Neural cell (in vitro differentiated cells): ENCODE measurements around the gene SSR3. TPM values are rescaled to one million over a fixed set of nuclear protein-coding genes. Genes with fewer than 3 reads are reported as not detected.

Source experiments
- H2AFZ ChIP-seq: fragments of 200-600, 300-800 bp; sonication (generic), shearing (Covaris generic); 2 replicates; pipeline ENCODE4 v1.6.0; 2014; ENCODE audit warnings: low read depth, mild to moderate bottlenecking, antibody characterized with exemption, low read length, moderate library complexity
- H3F3A ChIP-seq: fragments of 200-600 bp; shearing (Covaris generic); 2 replicates; pipeline ENCODE4 v1.6.1; 2016; ENCODE audit warnings: mild to moderate bottlenecking, moderate library complexity, mixed read lengths, antibody characterized with exemption, low read length; ENCODE audit not compliant: insufficient read depth, poor library complexity, severe bottlenecking
- H3K27ac ChIP-seq: fragments of 200-600, 300-800 bp; sonication (generic), shearing (Covaris generic); 2 replicates; pipeline ENCODE4 v1.5.1; 2014; ENCODE audit warnings: mild to moderate bottlenecking, low read length, moderate library complexity
- H3K27me3 ChIP-seq: fragments of 300-800, 200-600 bp; sonication (generic), shearing (Covaris generic); 2 replicates; pipeline ENCODE4 v1.6.0; 2014; ENCODE audit warnings: mild to moderate bottlenecking, low read depth, low read length, moderate library complexity; ENCODE audit not compliant: insufficient read depth
- H3K36me3 ChIP-seq: fragments of 300-800, 200-600 bp; sonication (generic), shearing (Covaris generic); 2 replicates; pipeline ENCODE4 v1.5.1; 2014; ENCODE audit warnings: mild to moderate bottlenecking, antibody characterized with exemption, low read length, moderate library complexity; ENCODE audit not compliant: insufficient read depth
- H3K4me2 ChIP-seq: fragments of 300-800, 200-600 bp; sonication (generic), shearing (Covaris generic); 2 replicates; pipeline ENCODE4 v1.6.0; 2014; ENCODE audit warnings: mild to moderate bottlenecking, low read length
- H3K4me3 ChIP-seq: fragments of 300-800, 200-600 bp; sonication (generic), shearing (Covaris generic); 2 replicates; pipeline ENCODE4 v1.5.1; 2014; ENCODE audit warnings: mild to moderate bottlenecking, low read length, moderate library complexity
- H3K79me2 ChIP-seq: fragments of 200-600 bp; shearing (Covaris generic); replicated peaks from 2 replicates; pipeline ENCODE4 v1.6.0; 2014; ENCODE audit warnings: mild to moderate bottlenecking, low read length, moderate library complexity; ENCODE audit not compliant: insufficient read depth
- H3K9ac ChIP-seq: fragments of 300-800, 200-600 bp; sonication (generic), shearing (Covaris generic); 2 replicates; pipeline ENCODE4 v1.6.1; 2016; ENCODE audit warnings: mild to moderate bottlenecking, low read length, mixed read lengths
- H3K9me2 ChIP-seq: fragments of 200-600 bp; shearing (Covaris generic); 2 replicates; pipeline ENCODE4 v1.6.1; 2016; ENCODE audit warnings: mild to moderate bottlenecking, low read length, mixed read lengths; ENCODE audit not compliant: insufficient read depth
- H3K9me3 ChIP-seq: fragments of 200-600, 300-800 bp; sonication (generic), shearing (Covaris generic); 2 replicates; pipeline ENCODE4 v1.6.1; 2016; ENCODE audit warnings: mild to moderate bottlenecking, mixed run types, low read length, moderate library complexity, mixed read lengths
- H4K20me1 ChIP-seq: fragments of 200-600 bp; shearing (Covaris generic); 2 replicates; pipeline ENCODE4 v1.6.1; 2016; ENCODE audit warnings: mild to moderate bottlenecking, mixed run types; ENCODE audit not compliant: insufficient read depth
- EP300 ChIP-seq: fragments of 450-650 bp; conservative IDR thresholded peaks from 2 replicates; pipeline ENCODE4 v1.6.1; 2014; ENCODE audit warnings: antibody characterized with exemption, mild to moderate bottlenecking, moderate library complexity; ENCODE audit not compliant: poor library complexity, severe bottlenecking
- EZH2 ChIP-seq: fragments of 200-600, 300-800 bp; shearing (Covaris generic), sonication (generic); IDR thresholded peaks from 2 replicates; pipeline ENCODE4 v1.6.1; 2014; ENCODE audit warnings: antibody characterized with exemption, low read length, borderline replicate concordance, mild to moderate bottlenecking; ENCODE audit not compliant: insufficient read depth, poor library complexity, severe bottlenecking
- MXI1 ChIP-seq: fragments of 450-650 bp; conservative IDR thresholded peaks from 2 replicates; pipeline ENCODE4 v1.6.1; 2014; ENCODE audit warnings: antibody characterized with exemption, mild to moderate bottlenecking; ENCODE audit not compliant: poor library complexity, severe bottlenecking
- POLR2AphosphoS5 ChIP-seq: IDR thresholded peaks from 2 replicates; pipeline ENCODE4 v1.6.1; 2012
- RAD21 ChIP-seq: fragments of 450-650 bp; conservative IDR thresholded peaks from 2 replicates; pipeline ENCODE4 v1.6.1; 2014; ENCODE audit warnings: antibody characterized with exemption, mild to moderate bottlenecking, moderate library complexity
- SMC3 ChIP-seq: fragments of 450-650 bp; conservative IDR thresholded peaks from 2 replicates; pipeline ENCODE4 v1.6.1; 2014; ENCODE audit warnings: antibody characterized with exemption, mild to moderate bottlenecking, moderate library complexity; ENCODE audit not compliant: poor library complexity
- TAF1 ChIP-seq: IDR thresholded peaks from 2 replicates; pipeline ENCODE4 v1.6.1; 2012; ENCODE audit warnings: low read depth
- polyA plus RNA-seq: library from polyadenylated mRNA; depleted of rRNA; stranded (reverse); fragments of >200 nt; gene quantifications from 2 replicates; pipeline ENCODE4 v1.2.3, GENCODE V29; 2014
- TF ChIP-seq, protein P1 (sequence below): fragments of 450-650 bp; IDR thresholded peaks from 2 replicates; pipeline ENCODE4 v1.5.1; 2014; ENCODE audit warnings: antibody characterized with exemption, mild to moderate bottlenecking, moderate library complexity; ENCODE audit not compliant: poor library complexity, severe bottlenecking
- TF ChIP-seq, protein P2 (sequence below): IDR thresholded peaks from 2 replicates; pipeline ENCODE4 v1.6.1; 2012; ENCODE audit warnings: borderline replicate concordance

Gene SSR3
- polyA plus RNA-seq, 1 donor from 2014 or later = 85.6 TPM

DNA sequence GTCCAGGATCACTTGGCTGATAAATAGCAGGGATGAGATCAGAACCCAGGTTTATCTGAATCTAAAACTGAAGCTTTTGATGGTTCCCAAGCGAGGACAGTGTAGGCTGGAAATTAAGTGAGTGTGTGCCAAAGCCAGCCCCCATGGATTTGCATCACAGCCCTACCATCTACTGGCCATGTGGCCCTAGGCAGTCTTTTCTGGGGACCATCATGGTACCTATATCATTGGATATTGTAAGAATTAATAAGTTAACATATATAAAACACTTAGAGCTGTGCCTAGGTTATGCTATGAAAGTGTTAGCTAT is 32.8 kb upstream of the SSR3 start:
- TF ChIP-seq RAD21 (no peak), POLR2AphosphoS5 (no peak), TAF1 (no peak), MXI1 (no peak), EP300 (no peak), EZH2 (no peak), SMC3 (no peak)
- TF ChIP-seq, protein P1, sequence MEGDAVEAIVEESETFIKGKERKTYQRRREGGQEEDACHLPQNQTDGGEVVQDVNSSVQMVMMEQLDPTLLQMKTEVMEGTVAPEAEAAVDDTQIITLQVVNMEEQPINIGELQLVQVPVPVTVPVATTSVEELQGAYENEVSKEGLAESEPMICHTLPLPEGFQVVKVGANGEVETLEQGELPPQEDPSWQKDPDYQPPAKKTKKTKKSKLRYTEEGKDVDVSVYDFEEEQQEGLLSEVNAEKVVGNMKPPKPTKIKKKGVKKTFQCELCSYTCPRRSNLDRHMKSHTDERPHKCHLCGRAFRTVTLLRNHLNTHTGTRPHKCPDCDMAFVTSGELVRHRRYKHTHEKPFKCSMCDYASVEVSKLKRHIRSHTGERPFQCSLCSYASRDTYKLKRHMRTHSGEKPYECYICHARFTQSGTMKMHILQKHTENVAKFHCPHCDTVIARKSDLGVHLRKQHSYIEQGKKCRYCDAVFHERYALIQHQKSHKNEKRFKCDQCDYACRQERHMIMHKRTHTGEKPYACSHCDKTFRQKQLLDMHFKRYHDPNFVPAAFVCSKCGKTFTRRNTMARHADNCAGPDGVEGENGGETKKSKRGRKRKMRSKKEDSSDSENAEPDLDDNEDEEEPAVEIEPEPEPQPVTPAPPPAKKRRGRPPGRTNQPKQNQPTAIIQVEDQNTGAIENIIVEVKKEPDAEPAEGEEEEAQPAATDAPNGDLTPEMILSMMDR = no peak
- no peak overlapping the region for H3K27ac ChIP-seq

DNA sequence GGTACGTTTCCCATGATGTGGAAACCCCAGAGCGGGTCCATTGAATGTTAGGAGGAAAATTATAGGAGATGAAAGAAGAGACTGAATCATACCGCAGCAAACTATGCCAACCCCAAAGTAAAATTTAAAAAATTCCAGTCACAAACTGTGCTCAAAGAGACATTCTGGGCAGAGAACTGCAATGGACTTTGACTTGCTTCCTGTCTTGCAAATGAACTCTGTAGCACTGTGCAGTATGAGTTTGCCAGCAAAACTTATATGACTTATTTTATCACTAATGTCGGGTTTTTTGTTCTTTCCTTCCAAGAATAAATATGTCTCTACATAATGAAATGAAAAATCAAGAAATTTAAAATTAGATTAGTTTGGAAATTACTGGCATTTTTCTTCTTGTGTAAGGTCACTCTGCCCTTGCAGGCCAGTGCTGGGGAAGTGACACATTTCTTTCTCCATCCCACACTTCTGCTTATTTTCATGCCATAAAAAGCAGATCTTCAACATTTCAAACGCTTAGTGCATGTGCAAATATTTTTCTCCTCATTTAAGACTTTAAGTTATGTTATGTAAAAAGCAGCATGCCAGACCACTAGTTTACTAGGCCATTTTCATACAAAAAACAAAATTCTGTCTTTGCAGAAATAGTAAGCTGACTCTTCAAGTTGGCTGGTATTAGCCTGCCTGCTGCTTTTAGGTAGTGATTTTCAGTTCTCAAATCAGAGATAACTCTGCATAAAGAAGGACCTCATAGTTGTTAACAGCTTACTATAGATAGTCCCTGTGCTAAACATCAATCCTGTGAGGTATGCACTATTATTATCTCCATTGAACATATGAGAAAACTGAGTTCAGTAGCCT is 32.2 kb upstream of the SSR3 start:
- Histone ChIP-seq H3K4me3 (no peak overlapping the region), H3K79me2 (no peaks in the 10 kb centered on the region), H3F3A (no peaks in the 10 kb centered on the region), H2AFZ (no peak overlapping the region), H3K27me3 (no peaks in the 10 kb centered on the region), H3K4me2 (no peak overlapping the region), H3K9ac (no peak overlapping the region), H4K20me1 (no peaks in the 10 kb centered on the region), H3K9me2 (no peaks in the 10 kb centered on the region), H3K36me3 (no peaks in the 10 kb centered on the region), H3K9me3 (no peaks in the 10 kb centered on the region), H3K27ac (no peak overlapping the region)
- no peak for TF ChIP-seq EZH2
- TF ChIP-seq MXI1 = no peak
- TF ChIP-seq, protein P1 = no peak
- TF ChIP-seq POLR2AphosphoS5 = no peak
- TF ChIP-seq, protein P2, sequence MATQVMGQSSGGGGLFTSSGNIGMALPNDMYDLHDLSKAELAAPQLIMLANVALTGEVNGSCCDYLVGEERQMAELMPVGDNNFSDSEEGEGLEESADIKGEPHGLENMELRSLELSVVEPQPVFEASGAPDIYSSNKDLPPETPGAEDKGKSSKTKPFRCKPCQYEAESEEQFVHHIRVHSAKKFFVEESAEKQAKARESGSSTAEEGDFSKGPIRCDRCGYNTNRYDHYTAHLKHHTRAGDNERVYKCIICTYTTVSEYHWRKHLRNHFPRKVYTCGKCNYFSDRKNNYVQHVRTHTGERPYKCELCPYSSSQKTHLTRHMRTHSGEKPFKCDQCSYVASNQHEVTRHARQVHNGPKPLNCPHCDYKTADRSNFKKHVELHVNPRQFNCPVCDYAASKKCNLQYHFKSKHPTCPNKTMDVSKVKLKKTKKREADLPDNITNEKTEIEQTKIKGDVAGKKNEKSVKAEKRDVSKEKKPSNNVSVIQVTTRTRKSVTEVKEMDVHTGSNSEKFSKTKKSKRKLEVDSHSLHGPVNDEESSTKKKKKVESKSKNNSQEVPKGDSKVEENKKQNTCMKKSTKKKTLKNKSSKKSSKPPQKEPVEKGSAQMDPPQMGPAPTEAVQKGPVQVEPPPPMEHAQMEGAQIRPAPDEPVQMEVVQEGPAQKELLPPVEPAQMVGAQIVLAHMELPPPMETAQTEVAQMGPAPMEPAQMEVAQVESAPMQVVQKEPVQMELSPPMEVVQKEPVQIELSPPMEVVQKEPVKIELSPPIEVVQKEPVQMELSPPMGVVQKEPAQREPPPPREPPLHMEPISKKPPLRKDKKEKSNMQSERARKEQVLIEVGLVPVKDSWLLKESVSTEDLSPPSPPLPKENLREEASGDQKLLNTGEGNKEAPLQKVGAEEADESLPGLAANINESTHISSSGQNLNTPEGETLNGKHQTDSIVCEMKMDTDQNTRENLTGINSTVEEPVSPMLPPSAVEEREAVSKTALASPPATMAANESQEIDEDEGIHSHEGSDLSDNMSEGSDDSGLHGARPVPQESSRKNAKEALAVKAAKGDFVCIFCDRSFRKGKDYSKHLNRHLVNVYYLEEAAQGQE = no peak
- TF ChIP-seq RAD21 = no peak
- no peak for TF ChIP-seq SMC3
- no peak for TF ChIP-seq EP300
- no peak for TF ChIP-seq TAF1

More for the DNA sequence above, 32.8 kb upstream of the SSR3 start:
- Histone ChIP-seq H3K27me3 (no peaks in the 10 kb centered on the region), H3K4me2 (no peak overlapping the region), H4K20me1 (no peaks in the 10 kb centered on the region), H3K9me2 (no peaks in the 10 kb centered on the region), H3K79me2 (no peaks in the 10 kb centered on the region), H3K9me3 (no peaks in the 10 kb centered on the region), H3F3A (no peaks in the 10 kb centered on the region), H3K4me3 (no peak overlapping the region), H3K9ac (no peak overlapping the region), H3K36me3 (no peaks in the 10 kb centered on the region), H2AFZ (no peak overlapping the region)
